Activated naive CD4-positive, alpha-beta T cell treated with anti-CD3 and anti-CD28 coated beads, Interleukin-2, amount 50 U/mL, for 24 hours (primary cell): ENCODE data around the gene MMEL1.
"Not testable (repeated sequence)": the region's sequence is repeated elsewhere in the genome, so short reads cannot be mapped to it uniquely, and the experiment has no call there.

Experiments
- H3K27ac Mint-ChIP-seq: one replicate; pipeline ENCODE4 v1.8.0; 2021; ENCODE audit warnings: mild to moderate bottlenecking, mixed read lengths
- H3K27me3 Mint-ChIP-seq: one replicate; pipeline ENCODE4 v1.8.0; 2021; ENCODE audit warnings: mixed read lengths
- H3K36me3 Mint-ChIP-seq: one replicate; pipeline ENCODE4 v1.8.0; 2021; ENCODE audit warnings: mixed read lengths
- H3K4me1 Mint-ChIP-seq: one replicate; pipeline ENCODE4 v1.8.0; 2021; ENCODE audit warnings: mixed read lengths
- H3K4me3 Mint-ChIP-seq: one replicate; pipeline ENCODE4 v1.8.0; 2021; ENCODE audit warnings: mild to moderate bottlenecking, mixed read lengths
- H3K9me3 Mint-ChIP-seq: one replicate; pipeline ENCODE4 v1.8.0; 2021; ENCODE audit warnings: mixed read lengths

MMEL1 gene

GRCh38 chr1:2632561-2633361, at the start of gene MMEL1:
Gene MMEL1, minus strand, starts transcription at chr1:2633016. Its CDS starts 3,532 bp downstream, at chr1:2629484.
- Mint-ChIP-seq H3K9me3 (no peaks in the 10 kb centered on the region), H3K27me3 (peaks cover 13% of the 10 kb centered on the region), H3K36me3 (no peaks in the 10 kb centered on the region), H3K4me1 (peaks cover 3% of the 10 kb centered on the region), H3K27ac (no peak within 1 kb of the TSS), H3K4me3 (no peak within 1 kb of the TSS)

- H3K4me3 Mint-ChIP-seq, H3K9me3 Mint-ChIP-seq, H3K4me1 Mint-ChIP-seq, H3K27ac Mint-ChIP-seq, H3K27me3 Mint-ChIP-seq, H3K36me3 Mint-ChIP-seq: not testable (repeated sequence)
These were observed 43.9 kb upstream of the MMEL1 start for GRCh38 chr1:2676726-2677125.

- H3K27me3 Mint-ChIP-seq, H3K27ac Mint-ChIP-seq, H3K9me3 Mint-ChIP-seq, H3K4me3 Mint-ChIP-seq, H3K4me1 Mint-ChIP-seq, H3K36me3 Mint-ChIP-seq: not testable (repeated sequence)
These were observed 38.8 kb upstream of the MMEL1 start for GRCh38 chr1:2671656-2672055.

GRCh38 chr1:2659806-2660205, 27.0 kb upstream of the MMEL1 start:
- not testable (repeated sequence) for H3K27me3 Mint-ChIP-seq, H3K9me3 Mint-ChIP-seq, H3K4me3 Mint-ChIP-seq, H3K36me3 Mint-ChIP-seq, H3K4me1 Mint-ChIP-seq, H3K27ac Mint-ChIP-seq

GRCh38 chr1:2657909-2658308, 25.1 kb upstream of the MMEL1 start:
- not testable (repeated sequence) for H3K36me3 Mint-ChIP-seq, H3K9me3 Mint-ChIP-seq, H3K27ac Mint-ChIP-seq, H3K4me3 Mint-ChIP-seq, H3K4me1 Mint-ChIP-seq
- H3K27me3 Mint-ChIP-seq, result peaks cover 28% of the 10 kb centered on the region

- H3K4me3 Mint-ChIP-seq, H3K36me3 Mint-ChIP-seq, H3K9me3 Mint-ChIP-seq, H3K4me1 Mint-ChIP-seq, H3K27ac Mint-ChIP-seq: not testable (repeated sequence)
- peaks cover 33% of the 10 kb centered on the region for H3K27me3 Mint-ChIP-seq
These were observed 24.3 kb upstream of the MMEL1 start for GRCh38 chr1:2657124-2657523.

GRCh38 chr1:2655598-2656434, 23.0 kb upstream of the MMEL1 start:
- not testable (repeated sequence) for H3K4me1 Mint-ChIP-seq, H3K4me3 Mint-ChIP-seq, H3K27ac Mint-ChIP-seq, H3K36me3 Mint-ChIP-seq, H3K9me3 Mint-ChIP-seq
- H3K27me3 Mint-ChIP-seq, result peaks cover 34% of the 10 kb centered on the region

GRCh38 chr1:2654443-2654948, 21.7 kb upstream of the MMEL1 start:
- not testable (repeated sequence) for H3K36me3 Mint-ChIP-seq, H3K27ac Mint-ChIP-seq, H3K4me3 Mint-ChIP-seq, H3K4me1 Mint-ChIP-seq, H3K9me3 Mint-ChIP-seq
- H3K27me3 Mint-ChIP-seq, result peaks cover 34% of the 10 kb centered on the region

- H3K9me3 Mint-ChIP-seq, H3K4me1 Mint-ChIP-seq, H3K36me3 Mint-ChIP-seq, H3K27ac Mint-ChIP-seq, H3K4me3 Mint-ChIP-seq: not testable (repeated sequence)
- H3K27me3 Mint-ChIP-seq, result peaks cover 34% of the 10 kb centered on the region
These were observed 21.1 kb upstream of the MMEL1 start for GRCh38 chr1:2653741-2654442.

GRCh38 chr1:2652926-2653571, 20.2 kb upstream of the MMEL1 start:
- H3K4me3 Mint-ChIP-seq, H3K4me1 Mint-ChIP-seq, H3K9me3 Mint-ChIP-seq, H3K36me3 Mint-ChIP-seq, H3K27ac Mint-ChIP-seq: not testable (repeated sequence)
- peaks cover 34% of the 10 kb centered on the region for H3K27me3 Mint-ChIP-seq

GRCh38 chr1:2652152-2652925, 19.5 kb upstream of the MMEL1 start:
- H3K9me3 Mint-ChIP-seq, H3K27ac Mint-ChIP-seq: not testable (repeated sequence)

GRCh38 chr1:2650967-2651645, 18.3 kb upstream of the MMEL1 start:
- Mint-ChIP-seq H3K27ac (no peak overlapping the region), H3K4me1 (no peaks in the 10 kb centered on the region), H3K4me3 (no peak overlapping the region), H3K36me3 (no peaks in the 10 kb centered on the region), H3K9me3 (peaks cover 9% of the 10 kb centered on the region), H3K27me3 (peaks cover 34% of the 10 kb centered on the region)

More at GRCh38 chr1:2652152-2652925, 19.5 kb upstream of the MMEL1 start:
- H3K27me3 Mint-ChIP-seq, result peaks cover 34% of the 10 kb centered on the region
- not testable (repeated sequence) for H3K4me3 Mint-ChIP-seq, H3K4me1 Mint-ChIP-seq, H3K36me3 Mint-ChIP-seq

- no peaks in the 10 kb centered on the region for H3K27me3 Mint-ChIP-seq
- no peak overlapping the region for H3K4me3 Mint-ChIP-seq
- H3K36me3 Mint-ChIP-seq, result no peaks in the 10 kb centered on the region
These were observed 14.0 kb upstream of the MMEL1 start for GRCh38 chr1:2646837-2647236.

GRCh38 chr1:2645776-2646175, 13.0 kb upstream of the MMEL1 start:
- Mint-ChIP-seq H3K4me3 (no peak overlapping the region), H3K9me3 (peaks cover 9% of the 10 kb centered on the region), H3K27ac (no peak overlapping the region), H3K4me1 (peaks cover 12% of the 10 kb centered on the region), H3K36me3 (no peaks in the 10 kb centered on the region), H3K27me3 (no peaks in the 10 kb centered on the region)

More at GRCh38 chr1:2646837-2647236, 14.0 kb upstream of the MMEL1 start:
- H3K27ac Mint-ChIP-seq, result no peak overlapping the region
- H3K4me1 Mint-ChIP-seq, result peaks cover 12% of the 10 kb centered on the region
- H3K9me3 Mint-ChIP-seq, result peaks cover 9% of the 10 kb centered on the region
